ENCODE measurements around the gene SAA4.

GRCh38 chr11:18223591-18224387, 12.8 kb downstream of the SAA4 start:
- TF ChIP-seq, protein P1, sequence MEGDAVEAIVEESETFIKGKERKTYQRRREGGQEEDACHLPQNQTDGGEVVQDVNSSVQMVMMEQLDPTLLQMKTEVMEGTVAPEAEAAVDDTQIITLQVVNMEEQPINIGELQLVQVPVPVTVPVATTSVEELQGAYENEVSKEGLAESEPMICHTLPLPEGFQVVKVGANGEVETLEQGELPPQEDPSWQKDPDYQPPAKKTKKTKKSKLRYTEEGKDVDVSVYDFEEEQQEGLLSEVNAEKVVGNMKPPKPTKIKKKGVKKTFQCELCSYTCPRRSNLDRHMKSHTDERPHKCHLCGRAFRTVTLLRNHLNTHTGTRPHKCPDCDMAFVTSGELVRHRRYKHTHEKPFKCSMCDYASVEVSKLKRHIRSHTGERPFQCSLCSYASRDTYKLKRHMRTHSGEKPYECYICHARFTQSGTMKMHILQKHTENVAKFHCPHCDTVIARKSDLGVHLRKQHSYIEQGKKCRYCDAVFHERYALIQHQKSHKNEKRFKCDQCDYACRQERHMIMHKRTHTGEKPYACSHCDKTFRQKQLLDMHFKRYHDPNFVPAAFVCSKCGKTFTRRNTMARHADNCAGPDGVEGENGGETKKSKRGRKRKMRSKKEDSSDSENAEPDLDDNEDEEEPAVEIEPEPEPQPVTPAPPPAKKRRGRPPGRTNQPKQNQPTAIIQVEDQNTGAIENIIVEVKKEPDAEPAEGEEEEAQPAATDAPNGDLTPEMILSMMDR (IDR thresholded peaks at IDR 0.05) = no peak
- TF ChIP-seq POLR2AphosphoS5 (IDR thresholded peaks at IDR 0.05) (no peak), POLR2A (IDR thresholded peaks at IDR 0.05) (no peak)

All from breast epithelium (tissue), 3 donors.